Keratinocyte (primary cell): ENCODE results near the gene PDE3A.

ENCODE experiments used
- CTCF ChIP-seq, 3 experiments: IDR thresholded peaks in 1 of 3; conservative IDR thresholded peaks in 1 of 3; optimal IDR thresholded peaks in 1 of 3; 2 replicates in 2 of 3; 3 replicates in 1 of 3; pipeline versions ENCODE3 to v1.5.1; 2011; ENCODE audit warnings: low read length in 3 of 3, mild to moderate bottlenecking in 3 of 3, moderate library complexity in 2 of 3, control low read depth in 1 of 3, inconsistent platforms in 1 of 3; ENCODE audit not compliant: insufficient read depth in 2 of 3; ENCODE audit errors: extremely low read depth in 1 of 3
- EZH2 ChIP-seq: IDR thresholded peaks from one replicate; pipeline ENCODE4 v1.6.1; 2012; ENCODE audit warnings: inconsistent platforms, mild to moderate bottlenecking, low read length, moderate library complexity

GRCh38 chr12:20560935-20561334 is 192.6 kb downstream of the PDE3A start:
- TF ChIP-seq CTCF (optimal IDR thresholded peaks at IDR 0.05 in 1 of 3, IDR thresholded peaks at IDR 0.05 in 1 of 3, conservative IDR thresholded peaks at IDR 0.05 in 1 of 3; ENCODE audit: extremely low read depth in 1 of 3, insufficient read depth in 2 of 3, low read length in 3 of 3) (no peak), EZH2 (no peak)
